Liver (tissue), 9 donors: ENCODE data around the gene OR2A12. TPM values are rescaled to one million over a fixed set of nuclear protein-coding genes. Genes with fewer than 3 reads are reported as not detected.

Experiments
- DNase-seq: peaks from one replicate; pipeline ENCODE4 v3.0.0-alpha.2; 2017; ENCODE audit warnings: low spot score
- H3K27ac ChIP-seq, 2 donors: one replicate each; pipeline ENCODE4 v1.7.0; 2013; ENCODE audit warnings: inconsistent platforms in 2 of 2, low read length in 2 of 2, control low read depth in 1 of 2, low read depth in 1 of 2, mild to moderate bottlenecking in 1 of 2
- H3K27me3 ChIP-seq, 4 donors: one replicate each; pipeline versions ENCODE4 v1.6.1 to v1.7.0; 2013; ENCODE audit warnings: low read length in 3 of 4, inconsistent platforms in 1 of 4, mild to moderate bottlenecking in 1 of 4, moderate library complexity in 1 of 4; ENCODE audit not compliant: control insufficient read depth in 4 of 4, insufficient read depth in 4 of 4
- H3K36me3 ChIP-seq, 4 donors: one replicate each; pipeline versions ENCODE4 v1.6.1 to v1.7.0; 2013; ENCODE audit warnings: low read length in 3 of 4, mild to moderate bottlenecking in 3 of 4, low read depth in 1 of 4, moderate library complexity in 1 of 4; ENCODE audit not compliant: control insufficient read depth in 4 of 4, insufficient read depth in 3 of 4
- H3K4me1 ChIP-seq, 4 donors: one replicate each; pipeline versions ENCODE4 v1.6.1 to v1.7.0; 2013; ENCODE audit warnings: low read length in 3 of 4, mild to moderate bottlenecking in 3 of 4, moderate library complexity in 1 of 4; ENCODE audit not compliant: control insufficient read depth in 4 of 4, insufficient read depth in 4 of 4
- H3K4me3 ChIP-seq, 3 donors: one replicate each; pipeline versions ENCODE4 v1.6.1 to v1.7.0; 2013; ENCODE audit warnings: low read length in 3 of 3, control low read depth in 1 of 3, low read depth in 1 of 3, mild to moderate bottlenecking in 1 of 3
- H3K9ac ChIP-seq, 2 donors: one replicate each; pipeline ENCODE4 v1.7.0; 2013; ENCODE audit warnings: low read length in 2 of 2, mild to moderate bottlenecking in 2 of 2, moderate library complexity in 2 of 2, control low read depth in 1 of 2, low read depth in 1 of 2
- H3K9me3 ChIP-seq, 4 donors: one replicate each; pipeline versions ENCODE4 v1.6.1 to v1.7.0; 2013; ENCODE audit warnings: low read length in 3 of 4; ENCODE audit not compliant: control insufficient read depth in 4 of 4
- ATF3 ChIP-seq: IDR thresholded peaks from 2 replicates; pipeline ENCODE4 v1.6.1; 2016; ENCODE audit warnings: antibody characterized with exemption
- EGR1 ChIP-seq, 2 donors: IDR thresholded peaks; 2 replicates each; pipeline ENCODE4 v1.6.1; 2016 to 2018; ENCODE audit warnings: antibody characterized with exemption in 2 of 2, low read depth in 2 of 2
- FOXA1 ChIP-seq: IDR thresholded peaks from 2 replicates; pipeline ENCODE4 v1.6.1; 2016; ENCODE audit warnings: antibody characterized with exemption
- GABPA ChIP-seq, 2 donors: IDR thresholded peaks in 1 of 2; conservative IDR thresholded peaks in 1 of 2; 2 replicates each; pipeline ENCODE4 v1.6.1; 2016; ENCODE audit warnings: antibody characterized with exemption in 2 of 2, mild to moderate bottlenecking in 1 of 2, moderate library complexity in 1 of 2
- HNF4A ChIP-seq, 2 donors: conservative IDR thresholded peaks; 2 replicates each; pipeline ENCODE4 v1.6.1; 2016; ENCODE audit warnings: antibody characterized with exemption in 2 of 2, mild to moderate bottlenecking in 2 of 2
- HNF4G ChIP-seq: IDR thresholded peaks from 2 replicates; pipeline ENCODE4 v1.6.1; 2016; ENCODE audit warnings: antibody characterized with exemption
- JUND ChIP-seq, 2 donors: IDR thresholded peaks; 2 replicates each; pipeline ENCODE4 v1.6.1; 2016; ENCODE audit warnings: antibody characterized with exemption in 2 of 2
- NR2F2 ChIP-seq: IDR thresholded peaks from 2 replicates; pipeline ENCODE4 v1.6.1; 2016; ENCODE audit warnings: antibody characterized with exemption
- REST ChIP-seq: IDR thresholded peaks from 2 replicates; pipeline ENCODE4 v1.6.1; 2016; ENCODE audit warnings: antibody characterized with exemption, mild to moderate bottlenecking
- YY1 ChIP-seq: IDR thresholded peaks from 2 replicates; pipeline ENCODE4 v1.6.1; 2016; ENCODE audit warnings: antibody characterized with exemption, mild to moderate bottlenecking
- WGBS: extraction: QIAGEN DNeasy Blood & Tissue Kit; methylation state at CpG from one replicate; pipeline ENCODE4 v1.1.7; 2013; 5-methylcytosine and 5-hydroxymethylcytosine counted together
- polyA plus RNA-seq, 2 donors: library from polyadenylated mRNA; stranded (reverse) in 1 of 2; unstranded in 1 of 2; fragments of 200-250 nt in 1 of 2; fragments of >200 nt in 1 of 2; fragmentation: Nextera tagmentation in 1 of 2; extraction: Ambion mirVana in 1 of 2; gene quantifications; one replicate each; pipeline versions ENCODE4 v1.2.1 to v1.2.3, GENCODE V29; 2013 to 2015
- total RNA-seq, 2 donors: library from RNA; depleted of rRNA; stranded (reverse); fragments of >200 nt; gene quantifications; one replicate each; pipeline ENCODE4 v1.2.3, GENCODE V29; 2014
- TF ChIP-seq, protein P1 (sequence below): IDR thresholded peaks from 2 replicates; pipeline ENCODE4 v1.6.1; 2016; ENCODE audit warnings: antibody characterized with exemption
- TF ChIP-seq, protein P2 (sequence below): IDR thresholded peaks from 2 replicates; pipeline ENCODE4 v1.6.1; 2016; ENCODE audit warnings: antibody characterized with exemption
- TF ChIP-seq, protein P3 (sequence below): fragments of 150-350 bp; IDR thresholded peaks from 2 replicates; pipeline ENCODE4 v1.5.1; 2017; ENCODE audit warnings: improper control_type of control experiment, low read depth, low read length; ENCODE audit not compliant: missing input control
- donor health status: healthy.
- donor health status: healthy.
- donor health status: healthy.
- donor health status: healthy.
- donor health status: healthy.

Gene OR2A12
- total and polyA plus RNA-seq, 4 donors = not detected

- Histone ChIP-seq H3K9me3 (peaks cover 0 to 3% (median 0%) of the 10 kb centered on the region in 4 donors), H3K27ac (no peak overlapping the region), H3K4me3 (no peak overlapping the region), H3K27me3 (peaks cover 0 to 3% (median 0%) of the 10 kb centered on the region in 4 donors), H3K9ac (no peak overlapping the region), H3K4me1 (no peaks in the 10 kb centered on the region), H3K36me3 (no peaks in the 10 kb centered on the region)
- 82% methylated on average over 1 of the region's 1 CpG for WGBS
- TF ChIP-seq, protein P1, sequence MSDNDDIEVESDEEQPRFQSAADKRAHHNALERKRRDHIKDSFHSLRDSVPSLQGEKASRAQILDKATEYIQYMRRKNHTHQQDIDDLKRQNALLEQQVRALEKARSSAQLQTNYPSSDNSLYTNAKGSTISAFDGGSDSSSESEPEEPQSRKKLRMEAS = no peak
- no peak for TF ChIP-seq REST
- TF ChIP-seq HNF4G = no peak
- TF ChIP-seq YY1 = no peak
- TF ChIP-seq, protein P2, sequence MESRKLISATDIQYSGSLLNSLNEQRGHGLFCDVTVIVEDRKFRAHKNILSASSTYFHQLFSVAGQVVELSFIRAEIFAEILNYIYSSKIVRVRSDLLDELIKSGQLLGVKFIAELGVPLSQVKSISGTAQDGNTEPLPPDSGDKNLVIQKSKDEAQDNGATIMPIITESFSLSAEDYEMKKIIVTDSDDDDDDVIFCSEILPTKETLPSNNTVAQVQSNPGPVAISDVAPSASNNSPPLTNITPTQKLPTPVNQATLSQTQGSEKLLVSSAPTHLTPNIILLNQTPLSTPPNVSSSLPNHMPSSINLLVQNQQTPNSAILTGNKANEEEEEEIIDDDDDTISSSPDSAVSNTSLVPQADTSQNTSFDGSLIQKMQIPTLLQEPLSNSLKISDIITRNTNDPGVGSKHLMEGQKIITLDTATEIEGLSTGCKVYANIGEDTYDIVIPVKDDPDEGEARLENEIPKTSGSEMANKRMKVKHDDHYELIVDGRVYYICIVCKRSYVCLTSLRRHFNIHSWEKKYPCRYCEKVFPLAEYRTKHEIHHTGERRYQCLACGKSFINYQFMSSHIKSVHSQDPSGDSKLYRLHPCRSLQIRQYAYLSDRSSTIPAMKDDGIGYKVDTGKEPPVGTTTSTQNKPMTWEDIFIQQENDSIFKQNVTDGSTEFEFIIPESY = no peak
- TF ChIP-seq, protein P3, sequence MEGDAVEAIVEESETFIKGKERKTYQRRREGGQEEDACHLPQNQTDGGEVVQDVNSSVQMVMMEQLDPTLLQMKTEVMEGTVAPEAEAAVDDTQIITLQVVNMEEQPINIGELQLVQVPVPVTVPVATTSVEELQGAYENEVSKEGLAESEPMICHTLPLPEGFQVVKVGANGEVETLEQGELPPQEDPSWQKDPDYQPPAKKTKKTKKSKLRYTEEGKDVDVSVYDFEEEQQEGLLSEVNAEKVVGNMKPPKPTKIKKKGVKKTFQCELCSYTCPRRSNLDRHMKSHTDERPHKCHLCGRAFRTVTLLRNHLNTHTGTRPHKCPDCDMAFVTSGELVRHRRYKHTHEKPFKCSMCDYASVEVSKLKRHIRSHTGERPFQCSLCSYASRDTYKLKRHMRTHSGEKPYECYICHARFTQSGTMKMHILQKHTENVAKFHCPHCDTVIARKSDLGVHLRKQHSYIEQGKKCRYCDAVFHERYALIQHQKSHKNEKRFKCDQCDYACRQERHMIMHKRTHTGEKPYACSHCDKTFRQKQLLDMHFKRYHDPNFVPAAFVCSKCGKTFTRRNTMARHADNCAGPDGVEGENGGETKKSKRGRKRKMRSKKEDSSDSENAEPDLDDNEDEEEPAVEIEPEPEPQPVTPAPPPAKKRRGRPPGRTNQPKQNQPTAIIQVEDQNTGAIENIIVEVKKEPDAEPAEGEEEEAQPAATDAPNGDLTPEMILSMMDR = no peak
- DNase-seq = no peak
Measured at GRCh38 chr7:144037414-144038035, 48.6 kb upstream of the OR2A12 start.

- H3K27ac ChIP-seq = no peak overlapping the region
- no peak overlapping the region for H3K4me3 ChIP-seq
- peaks cover 0 to 3% (median 0%) of the 10 kb centered on the region in 4 donors for H3K27me3 ChIP-seq
- TF ChIP-seq JUND (IDR thresholded peaks at IDR 0.05) (no peak), NR2F2 (no peak), ATF3 (no peak), EGR1 (IDR thresholded peaks at IDR 0.05; ENCODE audit: low read depth in 2 of 2) (no peak), GABPA (IDR thresholded peaks at IDR 0.05 in 1 of 2, conservative IDR thresholded peaks at IDR 0.05 in 1 of 2) (no peak), YY1 (no peak), FOXA1 (no peak), HNF4A (conservative IDR thresholded peaks at IDR 0.05) (no peak), HNF4G (no peak)
- DNase-seq = no peak
- H3K4me1 ChIP-seq = no peaks in the 10 kb centered on the region
- WGBS = 65% methylated on average over 4 of the region's 4 CpGs
- no peak overlapping the region for H3K9ac ChIP-seq
- H3K36me3 ChIP-seq = no peaks in the 10 kb centered on the region
- peaks cover 0 to 3% (median 0%) of the 10 kb centered on the region in 4 donors for H3K9me3 ChIP-seq
Measured at GRCh38 chr7:144038887-144039286, 47.2 kb upstream of the OR2A12 start.
